Ovary (tissue), 3 donors: Measurements from ENCODE around the gene CACNG7.

Experiments
- CTCF ChIP-seq, 3 donors: fragments of 450-650 bp in 2 of 3; fragments of 200-600 bp in 1 of 3; IDR thresholded peaks; one replicate each; pipeline versions ENCODE4 v1.5.1 to v1.8.0; 2016 to 2022; ENCODE audit warnings: antibody characterized with exemption in 3 of 3, mild to moderate bottlenecking in 1 of 3
- EP300 ChIP-seq: sonication (generic); formaldehyde crosslinking; IDR thresholded peaks from one replicate; pipeline ENCODE4 v1.6.1; 2017; ENCODE audit warnings: antibody characterized with exemption
- POLR2A ChIP-seq: fragments of 450-650 bp; IDR thresholded peaks from one replicate; pipeline ENCODE4 v1.6.1; 2017; ENCODE audit warnings: antibody characterized with exemption, mild to moderate bottlenecking, moderate library complexity
- donor health status: DM: no; HTN: no; CAD: no.

- TF ChIP-seq CTCF (IDR thresholded peaks at IDR 0.05) (no peak), EP300 (no peak), POLR2A (no peak)
Measured at GRCh38 chr19:53971673-53972072, 62.6 kb downstream of the CACNG7 start.
